ENCODE results near the gene ZNF77. TPM values are rescaled to one million over a fixed set of nuclear protein-coding genes. Genes with fewer than 3 reads are reported as not detected.
"Not testable (repeated sequence)": the region's sequence is repeated elsewhere in the genome, so short reads cannot be mapped to it uniquely, and the experiment has no call there.

The ZNF77 gene
- polyA plus RNA-seq (2013, experiment 1 of 2; ENCODE audit: insufficient read length): 5.7 TPM
- 5.5 TPM for polyA plus RNA-seq (2013, experiment 2 of 2; ENCODE audit: insufficient read length)

- peak; percentile 99 for DNase-seq
Observed at GRCh38 chr19:2944775-2945574, at the start of gene ZNF77. Gene ZNF77, minus strand, starts transcription at chr19:2944971. Its CDS starts 131 bp downstream, at chr19:2944840.

DNA sequence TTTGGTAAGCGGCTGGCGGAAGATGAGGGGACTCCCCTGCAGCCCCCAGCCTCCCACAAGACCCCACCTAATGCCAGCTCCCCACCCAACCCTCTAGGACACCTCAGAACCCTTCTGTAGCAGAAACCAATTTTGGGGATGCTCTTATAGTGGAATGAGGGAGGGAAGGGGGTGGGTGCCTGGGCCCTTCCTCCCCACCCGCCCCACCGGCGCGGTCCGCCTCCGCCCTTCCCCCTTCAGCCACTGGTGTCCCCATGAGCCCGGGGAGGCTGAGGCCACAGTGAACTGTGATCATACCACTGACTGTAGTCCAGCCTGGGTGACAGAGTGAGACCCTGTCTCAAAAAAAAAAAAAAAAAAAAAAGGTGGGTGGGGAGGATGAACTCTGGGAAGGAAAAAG lies 48.8 kb upstream of the ZNF77 start:
- DNase-seq: no peak

DNA sequence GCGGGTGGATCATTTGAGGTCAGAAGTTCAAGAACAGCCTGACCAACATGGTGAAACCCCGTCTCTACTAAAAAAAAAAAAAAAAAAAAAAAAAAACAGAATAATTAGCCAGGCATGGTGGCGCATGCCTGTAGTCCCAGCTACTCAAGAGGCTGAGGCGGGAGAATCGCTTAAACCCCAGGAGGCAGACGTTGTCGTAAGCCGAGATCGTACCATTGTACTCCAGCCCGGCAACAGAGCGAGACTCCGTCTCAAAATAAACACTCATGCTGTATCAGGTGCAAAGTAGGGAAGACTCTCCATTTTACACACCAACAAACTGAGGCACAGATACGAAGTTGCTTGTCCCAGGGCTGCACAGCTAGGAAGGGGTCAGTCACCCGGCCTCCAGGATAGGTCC lies 48.2 kb upstream of the ZNF77 start:
- DNase-seq: no peak

GRCh38 chr19:2992333-2992732 lies 47.6 kb upstream of the ZNF77 start:
- DNase-seq: not testable (repeated sequence)

GRCh38 chr19:2989236-2989946 lies 44.6 kb upstream of the ZNF77 start:
- no peak for DNase-seq

DNA sequence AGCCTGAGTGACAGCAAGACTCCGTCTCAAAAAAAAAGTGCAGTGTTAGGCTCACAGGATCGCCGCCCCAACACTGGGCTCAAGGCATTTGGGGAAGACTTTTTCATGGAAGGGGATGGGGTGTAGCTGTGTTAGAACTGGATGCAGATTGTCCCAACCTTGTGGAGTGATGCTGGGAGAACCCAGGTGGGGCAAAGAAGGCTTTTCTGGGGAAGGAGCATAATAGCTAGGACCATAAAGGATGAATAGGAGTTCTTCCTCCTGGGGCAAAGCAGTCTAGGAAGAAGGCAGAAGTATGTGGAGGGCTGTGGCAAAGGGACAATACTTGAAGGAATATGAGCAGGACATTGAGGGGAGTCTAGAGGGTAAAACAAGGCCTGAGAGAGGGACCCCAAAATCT lies 43.8 kb upstream of the ZNF77 start:
- DNase-seq: no peak

GRCh38 chr19:2987797-2988196 lies 43.0 kb upstream of the ZNF77 start:
- no peak for DNase-seq

GRCh38 chr19:2986951-2987524 lies 42.3 kb upstream of the ZNF77 start:
- no peak for DNase-seq

DNA sequence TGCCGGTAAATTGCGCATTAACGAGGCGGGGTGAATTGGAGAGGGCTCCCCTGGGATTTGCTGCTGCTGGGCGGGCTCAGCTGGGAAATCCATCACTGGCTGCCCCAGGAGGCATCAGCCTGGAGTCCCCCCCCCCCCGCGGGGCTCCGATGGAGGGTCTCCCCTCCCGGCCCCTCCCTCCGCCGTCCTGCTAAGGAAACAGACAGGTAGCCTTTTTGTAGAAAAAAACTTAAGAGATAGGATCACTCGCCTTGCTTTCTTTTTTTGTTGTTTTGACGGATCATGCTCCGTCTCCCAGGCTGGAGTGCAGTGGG lies 39.4 kb upstream of the ZNF77 start:
- DNase-seq: no peak

- DNase-seq: peak; percentile 63
Observed at GRCh38 chr19:2983351-2984214, 38.8 kb upstream of the ZNF77 start.

GRCh38 chr19:2982983-2983350 lies 38.2 kb upstream of the ZNF77 start:
- DNase-seq: peak; percentile 77

- no peak for DNase-seq
Observed at GRCh38 chr19:2982561-2982960, 37.8 kb upstream of the ZNF77 start.

DNA sequence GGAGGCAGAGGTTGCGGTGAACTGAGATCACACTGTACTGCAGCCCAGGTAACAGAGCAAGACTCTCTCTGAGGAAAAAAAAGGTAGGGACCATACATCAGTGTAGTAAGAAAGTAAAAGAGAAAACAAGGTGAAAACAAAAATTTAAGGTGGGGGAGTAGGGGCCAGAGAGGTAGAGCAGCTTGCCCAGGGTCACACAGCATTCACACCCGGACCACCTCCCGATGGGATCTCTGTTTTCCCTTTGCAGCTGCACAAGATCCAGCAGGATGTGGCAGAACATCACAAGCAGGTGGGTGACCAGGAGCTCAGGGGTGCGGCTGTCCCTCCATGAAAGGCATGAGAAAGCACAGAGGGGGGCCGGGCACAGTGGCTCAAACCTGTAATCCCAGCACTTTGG lies 37.1 kb upstream of the ZNF77 start:
- DNase-seq: no peak

GRCh38 chr19:2978772-2979171 lies 34.0 kb upstream of the ZNF77 start:
- DNase-seq: no peak

GRCh38 chr19:2978166-2978767 lies 33.5 kb upstream of the ZNF77 start:
- no peak for DNase-seq

DNA sequence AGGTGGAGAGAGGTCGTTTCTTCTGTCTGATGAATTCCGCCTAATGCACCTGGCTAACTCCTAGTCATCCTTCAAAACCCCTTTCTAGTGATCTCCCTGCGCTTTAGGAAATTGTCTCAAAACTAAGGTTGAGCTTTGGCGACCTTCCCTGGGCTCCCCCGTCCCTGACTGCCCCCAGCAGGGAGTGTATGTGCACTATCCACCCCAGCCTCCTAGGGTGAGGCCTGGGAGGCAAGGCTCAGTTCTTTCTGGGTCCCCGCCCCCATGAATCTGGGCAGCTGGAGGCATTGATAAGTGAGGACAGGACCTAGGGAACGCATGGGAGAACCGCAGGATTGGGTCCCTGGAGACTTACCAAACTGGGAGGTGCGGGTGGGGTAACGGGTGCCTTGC lies 33.0 kb upstream of the ZNF77 start:
- DNase-seq: no peak

DNA sequence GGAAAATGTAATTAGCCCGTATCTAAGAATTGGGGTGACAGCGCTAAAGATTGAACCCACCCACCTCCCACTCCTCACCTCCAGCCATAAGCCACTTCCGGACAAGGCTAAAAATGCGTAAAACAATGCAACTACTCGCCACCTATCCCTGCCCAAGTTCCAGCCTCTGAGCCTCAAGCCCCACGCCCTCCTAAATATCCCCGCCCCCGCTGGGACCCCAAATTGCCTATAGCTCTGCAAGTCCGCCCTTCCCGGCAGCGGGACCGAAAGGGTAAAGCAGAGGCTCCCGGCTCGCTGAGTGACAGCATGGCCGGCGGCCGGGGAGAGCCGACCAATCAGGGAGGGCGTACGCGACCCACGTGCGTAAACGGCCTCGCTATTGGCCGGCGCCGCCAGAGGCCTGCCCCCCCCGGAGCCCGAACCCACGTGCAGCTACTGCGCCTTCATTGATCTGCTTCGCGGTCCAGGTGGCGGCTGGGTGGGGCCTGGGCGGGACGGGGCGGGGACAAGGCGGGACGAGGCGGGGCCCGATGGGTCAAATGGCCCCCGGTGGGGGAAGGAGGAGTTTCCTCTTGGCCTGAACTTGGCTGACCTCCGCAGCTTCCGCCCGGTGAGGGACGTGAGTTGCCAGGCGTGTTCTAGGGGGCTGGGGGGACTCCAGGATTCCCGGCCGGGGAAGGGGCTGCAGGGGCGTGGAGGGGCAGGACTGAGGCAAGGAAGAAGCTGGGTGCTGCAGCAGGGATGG lies 32.4 kb upstream of the ZNF77 start, which contains the start of gene TLE6:
Gene TLE6 (plus strand): TSS at position 564 of the 745 bp plus-strand sequence. CDS start 670 bp downstream, outside the sequence.
- DNase-seq: peak; percentile 88

DNA sequence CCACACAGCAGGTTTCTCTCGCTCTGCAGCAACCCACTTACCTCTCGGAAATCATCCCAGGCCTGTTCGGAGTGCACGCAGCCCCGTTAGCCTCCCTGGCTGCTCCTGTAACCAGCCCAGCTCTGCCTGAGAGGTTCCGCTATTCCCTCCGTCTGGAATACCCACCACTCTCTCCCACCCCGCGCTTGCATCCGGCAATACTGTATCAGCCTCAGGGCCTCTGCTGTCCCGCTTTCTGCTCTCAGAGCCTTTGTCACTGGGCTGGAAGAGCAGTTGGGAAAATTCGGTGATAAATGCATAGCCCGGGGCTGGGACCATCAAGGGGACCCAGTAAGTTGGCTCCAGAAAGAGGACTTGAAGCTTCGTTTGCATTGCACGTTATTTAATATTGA lies 31.8 kb upstream of the ZNF77 start:
- no peak for DNase-seq

DNA sequence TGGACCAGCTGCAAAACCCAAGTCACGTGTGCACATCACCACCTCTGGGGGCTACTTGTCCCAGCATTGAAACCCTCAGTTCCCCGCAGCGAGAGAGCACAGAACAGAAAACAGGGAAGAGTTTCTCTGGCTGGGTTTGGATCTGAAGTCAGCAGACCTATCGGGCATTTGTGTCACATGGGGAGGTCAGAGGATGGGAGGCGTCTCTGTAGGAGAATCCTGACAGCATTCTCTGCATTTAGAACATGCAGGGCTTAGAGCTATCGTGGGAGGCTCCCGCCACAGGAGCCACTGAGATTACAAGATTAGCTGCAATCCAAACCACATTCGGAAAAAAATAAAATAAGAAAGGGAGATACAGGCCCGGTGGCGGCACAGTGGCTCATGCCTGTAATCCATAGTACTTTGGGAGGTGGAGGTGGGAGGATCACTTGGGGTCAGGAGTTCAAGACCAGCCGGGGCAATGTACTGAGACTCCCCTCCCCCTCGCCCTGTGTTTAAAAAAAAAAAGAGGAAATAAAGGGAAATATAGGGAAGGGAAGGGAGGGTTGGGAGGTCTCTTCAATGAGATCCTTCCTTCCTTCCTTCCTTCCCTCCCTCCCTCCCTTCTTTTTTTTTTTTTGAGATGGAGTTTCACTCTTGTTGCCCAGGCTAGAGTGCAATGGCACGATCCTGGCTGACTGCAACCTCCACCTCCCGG lies 29.7 kb upstream of the ZNF77 start:
- no peak for DNase-seq

- DNase-seq: no peak
Observed at GRCh38 chr19:2973229-2973628, 28.5 kb upstream of the ZNF77 start.

Measured in fibroblast of skin of back (primary cell).